Measurements from ENCODE around the gene IL25.

IL25 gene

GRCh38 chr14:23405096-23405495 lies 32.5 kb downstream of the IL25 start:
- H3K4me3 ChIP-seq (replicated peaks in 1 of 2; ENCODE audit: low read depth in 2 of 2, low read length in 2 of 2) = no peak overlapping the region
- TF ChIP-seq CTCF (IDR thresholded peaks at IDR 0.05; ENCODE audit: low read depth, low read length) = no peak
- DNase-seq (ENCODE audit: low read depth in 2 of 2) = no peak

- no peak for TF ChIP-seq CTCF (IDR thresholded peaks at IDR 0.05; ENCODE audit: low read depth, low read length)
- no peak overlapping the region for H3K4me3 ChIP-seq (replicated peaks in 1 of 2; ENCODE audit: low read depth in 2 of 2, low read length in 2 of 2)
- DNase-seq (ENCODE audit: low read depth in 2 of 2) = no peak
Observed at GRCh38 chr14:23405516-23406025, 33.0 kb downstream of the IL25 start.

GRCh38 chr14:23406244-23406643 lies 33.6 kb downstream of the IL25 start:
- no peak overlapping the region for H3K4me3 ChIP-seq (replicated peaks in 1 of 2; ENCODE audit: low read depth in 2 of 2, low read length in 2 of 2)
- DNase-seq (ENCODE audit: low read depth in 2 of 2) = no peak
- no peak for TF ChIP-seq CTCF (IDR thresholded peaks at IDR 0.05; ENCODE audit: low read depth, low read length)

- no peak overlapping the region for H3K4me3 ChIP-seq (replicated peaks in 1 of 2; ENCODE audit: low read depth in 2 of 2, low read length in 2 of 2)
- no peak for TF ChIP-seq CTCF (IDR thresholded peaks at IDR 0.05; ENCODE audit: low read depth, low read length)
- DNase-seq (ENCODE audit: low read depth in 2 of 2) = no peak
Observed at GRCh38 chr14:23406725-23407355, 34.2 kb downstream of the IL25 start.

- TF ChIP-seq CTCF (IDR thresholded peaks at IDR 0.05; ENCODE audit: low read depth, low read length) = no peak
- no peak for DNase-seq (ENCODE audit: low read depth in 2 of 2)
Observed at GRCh38 chr14:23407516-23408306, 35.1 kb downstream of the IL25 start, which contains the start of gene MYH6. Gene MYH6, minus strand, starts transcription at chr14:23408273. Its CDS starts 1,050 bp downstream, at chr14:23407223.

GRCh38 chr14:23408307-23408630 lies 35.7 kb downstream of the IL25 start:
- no peak for TF ChIP-seq CTCF (IDR thresholded peaks at IDR 0.05; ENCODE audit: low read depth, low read length)
- no peak overlapping the region for H3K4me3 ChIP-seq (replicated peaks in 1 of 2; ENCODE audit: low read depth in 2 of 2, low read length in 2 of 2)
- DNase-seq (ENCODE audit: low read depth in 2 of 2) = no peak

More at GRCh38 chr14:23407516-23408306, 35.1 kb downstream of the IL25 start, which contains the start of gene MYH6:
- no peak within 1 kb of the TSS for H3K4me3 ChIP-seq (replicated peaks in 1 of 2; ENCODE audit: low read depth in 2 of 2, low read length in 2 of 2)
